GM21529 (cell line): ENCODE results near the gene DDX5.
A peak's percentile ranks its signal among the peaks of the same experiment; 100 is the strongest.
"Not testable (repeated sequence)": the region's sequence is repeated elsewhere in the genome, so short reads cannot be mapped to it uniquely, and the experiment has no call there.

ENCODE experiments used
- ATAC-seq: cut with Tn5 transposase; IDR thresholded peaks from one replicate; pipeline ENCODE4 v1.9.1; 2021; ENCODE audit not compliant: unreplicated experiment

The DDX5 gene

DNA sequence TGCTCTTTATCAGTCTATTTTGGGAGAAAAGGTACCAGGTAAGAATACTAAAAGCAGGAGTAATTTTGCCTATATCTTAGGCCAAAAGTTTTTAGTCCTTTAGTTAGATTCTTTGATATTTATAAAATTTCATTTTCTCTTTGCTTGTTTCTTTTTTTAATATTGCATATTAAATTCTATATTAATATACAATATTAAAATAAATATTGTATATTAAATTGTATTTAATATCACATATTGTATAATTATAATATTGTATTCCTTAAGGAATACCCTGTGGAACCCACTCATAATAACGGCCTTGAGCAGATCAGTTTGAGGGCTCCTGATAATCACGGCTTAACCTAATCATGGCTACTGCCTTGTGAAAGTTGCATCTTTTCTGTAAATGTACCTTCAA, 2.6 kb upstream of the DDX5 start:
- no peak for ATAC-seq

DNA sequence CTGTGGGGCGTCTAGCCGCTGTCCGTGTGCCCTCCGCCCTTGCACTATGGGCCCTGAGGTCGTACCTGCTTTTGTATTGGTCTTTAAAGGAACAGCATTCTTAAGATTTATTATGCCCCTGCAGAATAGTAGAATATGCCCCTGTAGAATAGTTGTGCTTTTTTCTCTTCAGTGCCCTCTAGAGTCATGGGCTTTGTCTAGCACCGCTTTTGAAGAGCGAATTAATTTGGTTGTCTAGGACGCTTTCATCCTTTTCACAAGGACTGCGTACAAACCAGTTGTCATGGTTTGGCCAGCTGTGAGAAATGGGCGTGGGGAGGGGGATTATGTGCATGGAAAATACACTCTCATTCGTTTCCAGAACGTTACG, 1.3 kb upstream of the DDX5 start:
- peak; percentile 22 for ATAC-seq

- ATAC-seq = peak; percentile 53
Observed at GRCh38 chr17:64506576-64507412, 705 bp upstream of the DDX5 start, which contains the start of gene CEP95. CEP95 (plus strand) TSS chr17:64506977; CDS start chr17:64507098, 121 bp downstream.

GRCh38 chr17:64505340-64506200, 519 bp downstream of the DDX5 start:
- no peak for ATAC-seq

DNA sequence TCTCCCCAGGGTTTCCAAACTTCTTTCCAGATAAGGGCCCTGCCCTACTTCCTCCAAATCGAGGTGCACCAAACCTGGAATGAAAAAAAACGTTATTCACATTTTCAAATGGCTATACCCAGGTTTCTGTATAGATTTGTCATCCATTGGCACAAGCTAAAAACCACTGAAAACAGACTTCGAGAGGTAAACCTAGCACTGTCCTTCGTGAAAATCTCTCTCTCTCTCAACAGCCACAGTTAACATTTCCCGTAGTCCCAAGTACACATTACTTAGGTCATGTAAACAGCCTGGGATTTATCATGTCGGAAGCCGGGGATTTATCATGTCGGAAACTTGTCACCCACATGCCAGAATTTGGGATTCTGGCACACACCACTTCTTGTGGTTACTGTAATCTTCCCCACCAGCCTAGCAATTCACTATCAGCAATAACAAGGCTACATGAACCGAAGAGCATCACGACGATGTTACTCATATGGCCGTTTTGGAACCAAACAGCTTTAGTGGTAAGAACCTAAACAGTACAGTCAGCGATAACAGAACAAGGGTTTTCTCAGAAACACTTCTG, 1.2 kb downstream of the DDX5 start:
- ATAC-seq = no peak

DNA sequence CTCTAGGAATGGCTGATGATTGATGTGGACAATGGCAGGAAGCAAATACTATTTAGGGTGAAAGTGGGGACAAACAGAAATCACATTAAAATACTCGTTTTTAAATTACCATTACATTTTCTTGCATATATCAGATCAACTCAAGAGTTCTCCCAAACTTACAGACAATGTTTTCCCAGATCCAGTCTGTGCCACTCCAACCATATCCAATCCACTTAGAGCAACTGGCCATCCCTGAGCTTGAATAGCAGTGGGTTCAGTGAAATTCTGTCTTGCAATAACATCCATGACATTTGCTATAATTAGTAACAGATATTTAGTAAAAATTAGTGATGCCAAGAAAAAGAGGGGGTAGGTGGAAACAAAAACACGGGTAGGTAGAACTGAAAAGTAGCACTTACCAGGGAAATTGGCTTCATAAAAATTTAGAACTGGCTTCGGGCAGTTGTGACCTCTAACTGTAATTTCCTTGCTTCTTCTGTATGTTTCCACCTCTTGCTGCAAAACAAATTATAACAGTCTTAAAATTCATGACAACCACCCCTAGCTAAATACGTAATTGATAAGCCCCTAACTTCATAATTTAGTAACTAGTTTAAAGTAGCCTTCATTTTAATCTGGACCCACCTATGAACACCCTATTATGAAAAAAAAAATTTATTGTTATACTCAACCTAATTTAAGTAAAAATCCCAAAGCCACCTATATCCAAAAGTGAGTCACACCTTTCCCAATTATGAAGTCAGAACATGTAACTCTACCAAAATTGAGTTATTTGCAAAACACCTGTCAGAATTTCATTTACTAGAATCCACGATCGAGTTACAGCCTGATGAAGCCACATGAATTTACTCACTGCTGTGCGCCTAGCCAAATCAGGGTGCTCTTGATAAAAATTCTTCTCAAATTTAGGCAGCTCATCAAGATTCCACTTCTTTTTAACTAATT, 2.0 kb downstream of the DDX5 start:
- ATAC-seq = no peak

- no peak for ATAC-seq
Observed at GRCh38 chr17:64503341-64503740, 2.7 kb downstream of the DDX5 start.

- ATAC-seq = no peak
Observed at GRCh38 chr17:64502809-64503208, 3.3 kb downstream of the DDX5 start.

- ATAC-seq = no peak
Observed at GRCh38 chr17:64502021-64502420, 4.1 kb downstream of the DDX5 start.

- no peak for ATAC-seq
Observed at GRCh38 chr17:64500862-64501765, 5.0 kb downstream of the DDX5 start.

DNA sequence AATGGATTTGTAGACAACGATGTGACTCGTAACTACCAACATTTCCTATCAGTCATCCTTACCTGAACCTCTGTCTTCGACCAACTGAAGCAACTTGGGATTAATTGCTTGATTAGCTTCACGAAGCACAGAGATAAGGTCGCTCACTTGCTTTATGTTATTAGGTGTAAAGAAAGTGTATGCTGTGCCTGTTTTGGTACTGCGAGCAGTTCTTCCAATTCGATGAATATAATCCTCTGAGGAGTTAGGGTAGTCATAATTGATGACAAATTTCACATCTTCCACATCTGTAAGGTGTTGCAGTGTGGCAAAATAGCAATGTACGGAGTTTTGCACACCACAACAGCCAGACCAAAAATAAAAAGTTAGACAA, 5.6 kb downstream of the DDX5 start:
- no peak for ATAC-seq

GRCh38 chr17:64499805-64500486, 6.1 kb downstream of the DDX5 start:
- no peak for ATAC-seq

GRCh38 chr17:64498308-64499203, 7.5 kb downstream of the DDX5 start:
- ATAC-seq = no peak

GRCh38 chr17:64497565-64498035, 8.5 kb downstream of the DDX5 start:
- ATAC-seq = no peak

DNA sequence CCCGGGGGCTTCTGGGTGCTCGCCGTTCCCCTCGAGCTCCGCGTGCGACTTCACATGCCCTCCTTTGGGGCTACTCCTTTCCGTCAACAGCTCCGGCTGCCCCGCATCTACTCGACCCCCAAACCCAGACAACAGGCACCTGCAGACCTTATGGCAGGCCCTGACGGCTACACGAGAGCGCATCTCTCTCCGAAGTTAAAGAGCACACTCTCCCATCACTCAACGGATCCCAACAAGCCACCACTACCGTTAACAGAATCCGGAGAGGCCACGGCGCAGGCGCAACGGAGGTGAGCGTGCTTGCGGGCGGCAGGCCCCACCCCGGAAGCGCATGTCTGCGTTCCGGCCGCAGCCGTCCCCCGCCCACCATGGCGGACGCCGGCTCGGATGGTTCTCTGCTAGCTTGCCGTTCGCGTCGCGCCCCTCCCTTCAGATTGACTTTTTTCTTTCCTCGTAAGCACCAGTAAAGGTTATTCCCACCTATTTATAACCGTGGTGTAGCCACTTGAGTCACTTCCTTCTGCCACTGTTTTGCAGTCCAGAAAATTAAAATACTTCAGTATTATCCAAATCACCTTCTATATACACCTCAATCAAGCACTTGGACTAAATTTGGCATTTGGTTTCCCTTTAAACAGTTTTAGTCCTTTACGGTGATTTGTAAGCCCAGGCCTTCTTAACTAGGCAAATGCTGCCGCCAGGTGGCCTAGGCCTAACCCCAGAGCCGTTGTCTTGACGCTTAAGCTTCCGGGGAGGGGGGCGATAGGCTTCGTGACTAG, 9.1 kb downstream of the DDX5 start, which contains the start of gene POLG2:
Gene POLG2, minus strand, starts transcription at position 269 of the 779 bp plus-strand sequence. Its CDS starts 86 bp downstream, at position 183.
- peak; percentile 80 for ATAC-seq

GRCh38 chr17:64496348-64496785, 9.7 kb downstream of the DDX5 start:
- ATAC-seq = no peak

GRCh38 chr17:64495300-64495699, 10.8 kb downstream of the DDX5 start:
- ATAC-seq = not testable (repeated sequence)
